HepG2 (cell line): ENCODE measurements around the gene POLR2F. TPM values are rescaled to one million over a fixed set of nuclear protein-coding genes. Genes with fewer than 3 reads are reported as not detected.

ENCODE experiments used
- ATAC-seq: fragments of 200-7000 bp; cut with Tn5 transposase; 3 replicates; pipeline ENCODE4 v1.9.1; 2020; ENCODE audit warnings: mild to moderate bottlenecking, moderate library complexity
- BruUV-seq: library from RNA; stranded (reverse); fragments of 400-500 nt; replicated peaks from 2 replicates; lab custom pipeline; 2021; lab: Mats Ljungman, UMichigan
- CTCF ChIA-PET: fragments of 300-600 bp; formaldehyde crosslinking; extraction: SDS; loops from one replicate; lab custom pipeline; 2021; ENCODE audit warnings: low total read pairs, inconsistent platforms, low intra/inter-chr PET ratio; lab: Yijun Ruan, JAX
- POLR2A ChIA-PET: fragments of 350-600 bp; sonication (Branson Sonifier 250); formaldehyde crosslinking; loops from one replicate; lab custom pipeline; 2020; ENCODE audit warnings: antibody characterized with exemption, inconsistent platforms; lab: Yijun Ruan, JAX
- DNase-seq: peaks from one replicate; pipeline ENCODE4 v3.0.0-alpha.2; 2015; ENCODE audit warnings: low spot score
- FAIRE-seq: peaks from 3 replicates; lab custom pipeline; 2011; peaks lifted over from hg19 to GRCh38; lab: Jason Lieb, UNC
- H2AFZ ChIP-seq: one replicate; pipeline ENCODE4 v1.6.1; 2011; ENCODE audit warnings: low read length, inconsistent platforms
- H3K27ac ChIP-seq: fragments of 300-600 bp; 3 replicates; pipeline ENCODE4 v1.8.0; 2011; ENCODE audit warnings: mixed run types, mild to moderate bottlenecking, mixed read lengths, low read length, inconsistent platforms; ENCODE audit not compliant: insufficient read depth; ENCODE audit errors: extremely low read length
- H3K27me3 ChIP-seq, 2 experiments: fragments of 200-600 bp in 1 of 2; 2 replicates in 1 of 2; 3 replicates in 1 of 2; pipeline versions ENCODE4 v1.6.0 to v1.8.0; 2011; ENCODE audit warnings: low read length in 2 of 2, mild to moderate bottlenecking in 2 of 2, moderate library complexity in 2 of 2, inconsistent platforms in 1 of 2; ENCODE audit not compliant: insufficient read depth in 2 of 2, control insufficient read depth in 1 of 2
- H3K36me3 ChIP-seq, 2 experiments: fragments of 200-600 bp in 1 of 2; replicated peaks in 1 of 2; 2 replicates in 1 of 2; 3 replicates in 1 of 2; pipeline versions ENCODE4 v1.5.1 to v1.8.0; 2011; ENCODE audit warnings: low read length in 2 of 2, inconsistent platforms in 1 of 2; ENCODE audit not compliant: insufficient read depth in 2 of 2, control insufficient read depth in 1 of 2
- H3K4me1 ChIP-seq: 2 replicates; pipeline ENCODE4 v1.5.1; 2012; ENCODE audit warnings: low read length, inconsistent platforms; ENCODE audit not compliant: insufficient read depth
- H3K4me2 ChIP-seq: 2 replicates; pipeline ENCODE4 v1.6.0; 2011; ENCODE audit warnings: low read depth, low read length, inconsistent platforms
- H3K4me3 ChIP-seq, 3 experiments: fragments of 200-600 bp in 1 of 3; sonication (generic), shearing (Covaris generic) in 1 of 3; replicated peaks in 1 of 3; 2 replicates each; pipeline ENCODE4 v1.5.1; 2011 to 2016; ENCODE audit warnings: low read length in 3 of 3, inconsistent platforms in 2 of 3, low read depth in 2 of 3, mild to moderate bottlenecking in 2 of 3, control low read depth in 1 of 3, mixed read lengths in 1 of 3; ENCODE audit not compliant: insufficient read depth in 1 of 3
- H3K79me2 ChIP-seq: one replicate; pipeline ENCODE4 v1.6.1; 2011; ENCODE audit warnings: low read length, inconsistent platforms; ENCODE audit not compliant: insufficient read depth
- H3K9ac ChIP-seq: 2 replicates; pipeline ENCODE4 v1.6.0; 2011; ENCODE audit warnings: mild to moderate bottlenecking, low read depth, low read length, inconsistent platforms; ENCODE audit not compliant: insufficient read depth
- H3K9me3 ChIP-seq: 2 replicates; pipeline ENCODE4 v1.5.1; 2012; ENCODE audit warnings: mild to moderate bottlenecking, low read length
- H4K20me1 ChIP-seq: 2 replicates; pipeline ENCODE4 v1.6.0; 2011; ENCODE audit warnings: inconsistent platforms, mild to moderate bottlenecking, low read length, moderate library complexity; ENCODE audit not compliant: insufficient read depth
- ARID2 ChIP-seq: sonication (generic); formaldehyde crosslinking; IDR thresholded peaks from 2 replicates; pipeline ENCODE4 v1.8.1; 2022; ENCODE audit warnings: mild to moderate bottlenecking, missing genetic modification reagents, borderline replicate concordance
- ASH2L ChIP-seq: fragments of 300-600, 200-600 bp; sonication (generic); IDR thresholded peaks from 2 replicates; pipeline ENCODE4 v1.7.0; 2017; ENCODE audit warnings: low read depth, mild to moderate bottlenecking, moderate library complexity, mixed read lengths, low read length; ENCODE audit not compliant: insufficient read length
- GABPA ChIP-seq, 2 experiments: IDR thresholded peaks; 2 replicates each; pipeline ENCODE4 v1.6.1; 2011 to 2016; ENCODE audit warnings: low read depth in 2 of 2, low read length in 1 of 2, missing biosample characterization in 1 of 2, missing genetic modification characterization in 1 of 2
- GPN1 ChIP-seq: sonication (generic); formaldehyde crosslinking; IDR thresholded peaks from 2 replicates; pipeline ENCODE4 v1.5.1; 2020; ENCODE audit warnings: missing genetic modification reagents, borderline replicate concordance
- MIXL1 ChIP-seq: IDR thresholded peaks from 2 replicates; pipeline ENCODE4 v1.6.1; 2016
- NCOR1 ChIP-seq: fragments of 200-600 bp; sonication (generic); IDR thresholded peaks from 2 replicates; pipeline ENCODE4 v1.7.0; 2017; ENCODE audit warnings: antibody characterized with exemption, low read length, borderline replicate concordance
- NFIC ChIP-seq: IDR thresholded peaks from 2 replicates; pipeline ENCODE4 v1.6.1; 2012; ENCODE audit warnings: mild to moderate bottlenecking, low read length, inconsistent platforms
- XBP1 ChIP-seq: sonication (generic); formaldehyde crosslinking; IDR thresholded peaks from 2 replicates; pipeline ENCODE4 v1.5.0; 2020; ENCODE audit warnings: missing genetic modification reagents
- whole genome bisulfite sequencing: methylation state at CpG from one replicate; pipeline ENCODE4 v1.1.6; 2017; ENCODE audit warnings: low lambda C conversion rate; 5-methylcytosine and 5-hydroxymethylcytosine counted together
- in situ Hi-C: cut with HindIII; loops from 2 replicates; pipeline ENCODE4 v1.10.0; 2017; ENCODE audit warnings: low pct_unique_long_range_greater_than_20kb; ENCODE audit not compliant: extremely low pct_ligation_motif_present
- intact Hi-C: fragments of 100-400 bp; cut with micrococcal nuclease; formaldehyde crosslinking; loops from one replicate; pipeline ENCODE4 v1.10.0; 2022; ENCODE audit not compliant: unreplicated experiment
- polyA plus RNA-seq, 8 experiments: library from polyadenylated mRNA; depleted of rRNA in 3 of 8; stranded (reverse) in 7 of 8; unstranded in 1 of 8; fragments of >200 nt; fragmentation: Illumina TruSeq in 4 of 8; extraction: Trizol in 4 of 8; gene quantifications; 2 replicates each; pipeline versions ENCODE4 v1.2.1 to v1.2.3, GENCODE V29; 2011 to 2016; ENCODE audit warnings: low read depth in 4 of 8, missing spikeins in 1 of 8, mixed read lengths in 1 of 8; ENCODE audit not compliant: insufficient read depth in 1 of 8
- total RNA-seq, 5 experiments: library from RNA; depleted of rRNA; stranded (reverse); fragments of >200 nt; fragmentation: Illumina TruSeq; extraction: Trizol; gene quantifications; 2 replicates each; pipeline ENCODE4 v1.2.3, GENCODE V29; 2016; ENCODE audit warnings: low read depth in 1 of 5
- TF ChIP-seq, protein P1 (sequence below): sonication (generic); formaldehyde crosslinking; IDR thresholded peaks from 2 replicates; pipeline ENCODE4 v1.5.1; 2020; ENCODE audit warnings: mild to moderate bottlenecking, moderate library complexity, missing genetic modification reagents

The POLR2F gene
- total and polyA plus RNA-seq, 2 of the 13 experiments (the other 11 are each of a cell fraction or from before 2014, with no cell fraction given), result 135 to 158 TPM

DNA sequence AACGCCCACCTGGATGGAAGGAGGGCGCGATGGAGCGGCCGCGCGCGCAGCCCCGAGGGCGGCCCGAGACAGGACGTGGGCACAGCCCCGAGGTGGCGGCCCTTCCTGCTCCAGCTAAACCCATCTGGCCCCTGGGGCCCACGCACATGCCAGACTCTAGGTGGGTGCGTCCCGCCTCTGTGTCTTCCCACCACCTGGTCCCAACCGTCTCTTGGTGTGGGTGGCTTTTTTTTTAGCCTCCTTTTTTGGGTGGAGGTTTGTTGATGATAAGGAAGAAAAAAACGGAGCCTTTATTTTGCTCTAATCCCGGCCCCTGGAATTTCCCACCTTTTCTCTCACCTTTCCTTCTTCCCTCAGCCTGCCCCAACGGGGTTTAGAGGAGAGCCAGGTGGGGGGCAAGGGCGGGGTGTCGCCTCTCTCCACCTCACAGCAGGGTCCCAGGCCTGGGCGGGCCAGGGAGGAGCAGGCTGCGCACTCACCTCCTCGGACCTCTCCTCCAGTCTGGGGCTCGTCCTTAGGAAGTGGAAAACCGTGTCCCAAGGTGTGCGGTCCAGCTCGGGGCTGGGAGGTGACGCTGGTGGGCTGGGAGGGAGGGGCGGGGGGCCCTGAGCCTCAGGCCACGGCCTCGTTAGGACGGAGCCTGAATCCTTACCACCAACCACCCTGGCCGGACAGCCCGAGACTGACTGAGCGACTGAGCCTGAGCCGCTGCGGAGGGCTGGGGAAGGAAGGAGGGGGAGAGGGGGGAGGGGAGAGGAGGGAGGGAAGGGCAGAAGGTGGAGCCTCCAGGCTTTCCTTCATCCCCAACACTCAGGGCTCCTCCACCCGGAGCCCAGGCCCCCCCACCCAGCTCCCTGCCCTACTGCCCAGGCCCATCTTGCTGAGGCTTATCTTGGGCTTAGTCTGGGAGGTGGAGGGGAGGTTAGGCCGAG is 30.6 kb downstream of the POLR2F start, which contains the start of gene SOX10:
TSS of gene SOX10 (minus strand) at position 696 of the 932 bp plus-strand sequence. CDS start 771 bp downstream, outside the sequence.
- TF ChIP-seq GPN1 (CRISPR knock-in tag) (no peak), ASH2L (no peak), NFIC (no peak), XBP1 (CRISPR knock-in tag) (no peak), MIXL1 (CRISPR knock-in tag) (no peak), GABPA (IDR thresholded peaks at IDR 0.05; ENCODE audit: low read depth, low read length) (no peak), GABPA (CRISPR knock-in tag; IDR thresholded peaks at IDR 0.05; ENCODE audit: low read depth) (no peak), NCOR1 (no peak), ARID2 (CRISPR knock-in tag) (no peak)
- TF ChIP-seq, protein P1, sequence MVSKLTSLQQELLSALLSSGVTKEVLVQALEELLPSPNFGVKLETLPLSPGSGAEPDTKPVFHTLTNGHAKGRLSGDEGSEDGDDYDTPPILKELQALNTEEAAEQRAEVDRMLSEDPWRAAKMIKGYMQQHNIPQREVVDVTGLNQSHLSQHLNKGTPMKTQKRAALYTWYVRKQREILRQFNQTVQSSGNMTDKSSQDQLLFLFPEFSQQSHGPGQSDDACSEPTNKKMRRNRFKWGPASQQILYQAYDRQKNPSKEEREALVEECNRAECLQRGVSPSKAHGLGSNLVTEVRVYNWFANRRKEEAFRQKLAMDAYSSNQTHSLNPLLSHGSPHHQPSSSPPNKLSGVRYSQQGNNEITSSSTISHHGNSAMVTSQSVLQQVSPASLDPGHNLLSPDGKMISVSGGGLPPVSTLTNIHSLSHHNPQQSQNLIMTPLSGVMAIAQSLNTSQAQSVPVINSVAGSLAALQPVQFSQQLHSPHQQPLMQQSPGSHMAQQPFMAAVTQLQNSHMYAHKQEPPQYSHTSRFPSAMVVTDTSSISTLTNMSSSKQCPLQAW, result no peak
- H3K9me3 ChIP-seq, result no peaks in the 10 kb centered on the region
- no peak within 1 kb of the TSS for H3K4me3 ChIP-seq
- no peak for FAIRE-seq
- WGBS, result 94% methylated on average over 42 of the region's 42 CpGs
- in situ Hi-C loops, result no loop called here
- H3K36me3 ChIP-seq, result no peaks in the 10 kb centered on the region
- no peak for DNase-seq
- H4K20me1 ChIP-seq, result no peaks in the 10 kb centered on the region
- intact Hi-C loops, result no loop called here
- no TSS peak for BruUV-seq
- H3K27me3 ChIP-seq, result no peaks in the 10 kb centered on the region
- H3K4me1 ChIP-seq, result peaks cover 39% of the 10 kb centered on the region
- H3K4me2 ChIP-seq, result no peak within 1 kb of the TSS
- H3K79me2 ChIP-seq, result no peaks in the 10 kb centered on the region
- H3K9ac ChIP-seq, result no peak within 1 kb of the TSS
- no peak for ATAC-seq
- no peak within 1 kb of the TSS for H2AFZ ChIP-seq
- POLR2A ChIA-PET, result no interaction called here
- CTCF ChIA-PET, result no interaction called here
- H3K27ac ChIP-seq, result no peak within 1 kb of the TSS
